ENCODE data around the gene GLOD5.

Gene GLOD5

DNA sequence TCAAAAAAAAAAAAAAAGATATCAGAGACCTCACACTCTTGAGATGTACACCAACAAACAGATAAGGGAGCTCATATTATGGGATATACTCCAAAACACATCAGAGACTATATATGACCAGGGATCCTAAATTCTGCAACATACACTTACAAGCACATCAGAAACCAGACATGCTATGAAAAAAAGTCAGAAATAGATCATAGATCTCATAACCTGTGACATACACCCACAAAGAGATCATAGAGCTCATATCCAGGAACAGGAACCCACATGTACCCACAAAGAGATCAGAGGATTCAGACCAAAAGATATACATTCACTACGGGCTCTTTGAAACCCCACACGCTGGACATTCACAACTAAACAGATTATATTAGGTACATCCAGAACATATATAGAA, 35.0 kb upstream of the GLOD5 start:
- Histone ChIP-seq H3K9me3 (ENCODE audit: control insufficient read depth, insufficient read depth, low read depth, low read length) (no peaks in the 10 kb centered on the region), H3K27ac (ENCODE audit: extremely low read depth, low read depth, low read length) (no peak overlapping the region), H3K36me3 (ENCODE audit: control insufficient read depth in 2 of 2, insufficient read depth in 1 of 2, low read length in 2 of 2) (no peaks in the 10 kb centered on the region), H3K4me3 (ENCODE audit: low read depth, low read length) (no peak overlapping the region), H3K4me1 (ENCODE audit: control insufficient read depth, insufficient read depth, low read length) (no peaks in the 10 kb centered on the region)
- no peak for TF ChIP-seq ZFP41 (tag by site-specific recombination; IDR thresholded peaks at IDR 0.05; ENCODE audit: borderline replicate concordance)
- TF ChIP-seq KLF1 (tag by site-specific recombination; IDR thresholded peaks at IDR 0.05), result no peak
- TF ChIP-seq, protein P1, sequence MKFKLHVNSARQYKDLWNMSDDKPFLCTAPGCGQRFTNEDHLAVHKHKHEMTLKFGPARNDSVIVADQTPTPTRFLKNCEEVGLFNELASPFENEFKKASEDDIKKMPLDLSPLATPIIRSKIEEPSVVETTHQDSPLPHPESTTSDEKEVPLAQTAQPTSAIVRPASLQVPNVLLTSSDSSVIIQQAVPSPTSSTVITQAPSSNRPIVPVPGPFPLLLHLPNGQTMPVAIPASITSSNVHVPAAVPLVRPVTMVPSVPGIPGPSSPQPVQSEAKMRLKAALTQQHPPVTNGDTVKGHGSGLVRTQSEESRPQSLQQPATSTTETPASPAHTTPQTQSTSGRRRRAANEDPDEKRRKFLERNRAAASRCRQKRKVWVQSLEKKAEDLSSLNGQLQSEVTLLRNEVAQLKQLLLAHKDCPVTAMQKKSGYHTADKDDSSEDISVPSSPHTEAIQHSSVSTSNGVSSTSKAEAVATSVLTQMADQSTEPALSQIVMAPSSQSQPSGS (tag by site-specific recombination; IDR thresholded peaks at IDR 0.05; ENCODE audit: low read depth), result no peak
- TF ChIP-seq TRIM28 (IDR thresholded peaks at IDR 0.05; ENCODE audit: borderline replicate concordance, low read length), result no peak
- TF ChIP-seq ZNF76 (tag by site-specific recombination; IDR thresholded peaks at IDR 0.05; ENCODE audit: borderline replicate concordance, low read depth), result no peak
- no peak for TF ChIP-seq ZNF132 (tag by site-specific recombination; IDR thresholded peaks at IDR 0.05; ENCODE audit: borderline replicate concordance)
- no peak for TF ChIP-seq ZSCAN18 (tag by site-specific recombination; IDR thresholded peaks at IDR 0.05)
- no peak for TF ChIP-seq BCL6B (tag by site-specific recombination; IDR thresholded peaks at IDR 0.05)
- TF ChIP-seq MYNN (tag by site-specific recombination; IDR thresholded peaks at IDR 0.05; ENCODE audit: borderline replicate concordance), result no peak
- no peak for TF ChIP-seq HOXD13 (CRISPR knock-in tag; IDR thresholded peaks at IDR 0.05; ENCODE audit: borderline replicate concordance)
- TF ChIP-seq ZNF639 (tag by site-specific recombination; IDR thresholded peaks at IDR 0.05), result no peak
- TF ChIP-seq, protein P2, sequence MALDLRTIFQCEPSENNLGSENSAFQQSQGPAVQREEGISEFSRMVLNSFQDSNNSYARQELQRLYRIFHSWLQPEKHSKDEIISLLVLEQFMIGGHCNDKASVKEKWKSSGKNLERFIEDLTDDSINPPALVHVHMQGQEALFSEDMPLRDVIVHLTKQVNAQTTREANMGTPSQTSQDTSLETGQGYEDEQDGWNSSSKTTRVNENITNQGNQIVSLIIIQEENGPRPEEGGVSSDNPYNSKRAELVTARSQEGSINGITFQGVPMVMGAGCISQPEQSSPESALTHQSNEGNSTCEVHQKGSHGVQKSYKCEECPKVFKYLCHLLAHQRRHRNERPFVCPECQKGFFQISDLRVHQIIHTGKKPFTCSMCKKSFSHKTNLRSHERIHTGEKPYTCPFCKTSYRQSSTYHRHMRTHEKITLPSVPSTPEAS (tag by site-specific recombination; IDR thresholded peaks at IDR 0.05), result no peak
- no peak for TF ChIP-seq ZNF10 (tag by site-specific recombination; IDR thresholded peaks at IDR 0.05)
- TF ChIP-seq ZNF624 (tag by site-specific recombination; IDR thresholded peaks at IDR 0.05), result no peak
- no peak for TF ChIP-seq ZNF311 (tag by site-specific recombination; IDR thresholded peaks at IDR 0.05; ENCODE audit: borderline replicate concordance)
- no peak for TF ChIP-seq MEIS1 (CRISPR knock-in tag; IDR thresholded peaks at IDR 0.05; ENCODE audit: borderline replicate concordance)
- TF ChIP-seq, protein P3, sequence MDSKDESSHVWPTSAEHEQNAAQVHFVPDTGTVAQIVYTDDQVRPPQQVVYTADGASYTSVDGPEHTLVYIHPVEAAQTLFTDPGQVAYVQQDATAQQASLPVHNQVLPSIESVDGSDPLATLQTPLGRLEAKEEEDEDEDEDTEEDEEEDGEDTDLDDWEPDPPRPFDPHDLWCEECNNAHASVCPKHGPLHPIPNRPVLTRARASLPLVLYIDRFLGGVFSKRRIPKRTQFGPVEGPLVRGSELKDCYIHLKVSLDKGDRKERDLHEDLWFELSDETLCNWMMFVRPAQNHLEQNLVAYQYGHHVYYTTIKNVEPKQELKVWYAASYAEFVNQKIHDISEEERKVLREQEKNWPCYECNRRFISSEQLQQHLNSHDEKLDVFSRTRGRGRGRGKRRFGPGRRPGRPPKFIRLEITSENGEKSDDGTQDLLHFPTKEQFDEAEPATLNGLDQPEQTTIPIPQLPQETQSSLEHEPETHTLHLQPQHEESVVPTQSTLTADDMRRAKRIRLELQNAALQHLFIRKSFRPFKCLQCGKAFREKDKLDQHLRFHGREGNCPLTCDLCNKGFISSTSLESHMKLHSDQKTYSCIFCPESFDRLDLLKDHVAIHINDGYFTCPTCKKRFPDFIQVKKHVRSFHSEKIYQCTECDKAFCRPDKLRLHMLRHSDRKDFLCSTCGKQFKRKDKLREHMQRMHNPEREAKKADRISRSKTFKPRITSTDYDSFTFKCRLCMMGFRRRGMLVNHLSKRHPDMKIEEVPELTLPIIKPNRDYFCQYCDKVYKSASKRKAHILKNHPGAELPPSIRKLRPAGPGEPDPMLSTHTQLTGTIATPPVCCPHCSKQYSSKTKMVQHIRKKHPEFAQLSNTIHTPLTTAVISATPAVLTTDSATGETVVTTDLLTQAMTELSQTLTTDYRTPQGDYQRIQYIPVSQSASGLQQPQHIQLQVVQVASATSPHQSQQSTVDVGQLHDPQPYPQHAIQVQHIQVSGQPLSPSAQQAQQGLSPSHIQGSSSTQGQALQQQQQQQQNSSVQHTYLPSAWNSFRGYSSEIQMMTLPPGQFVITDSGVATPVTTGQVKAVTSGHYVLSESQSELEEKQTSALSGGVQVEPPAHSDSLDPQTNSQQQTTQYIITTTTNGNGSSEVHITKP (tag by site-specific recombination; IDR thresholded peaks at IDR 0.05), result no peak
- TF ChIP-seq REPIN1 (tag by site-specific recombination; IDR thresholded peaks at IDR 0.05; ENCODE audit: low read depth), result no peak
- TF ChIP-seq ZNF677 (tag by site-specific recombination; IDR thresholded peaks at IDR 0.05), result no peak
- no peak for TF ChIP-seq ZNF114 (tag by site-specific recombination; IDR thresholded peaks at IDR 0.05)
- POLR2A ChIA-PET, result no interaction called here
- CTCF ChIA-PET, result no interaction called here

All from HEK293 (cell line).